ENCODE results near the gene KLF16.

The KLF16 gene

DNA sequence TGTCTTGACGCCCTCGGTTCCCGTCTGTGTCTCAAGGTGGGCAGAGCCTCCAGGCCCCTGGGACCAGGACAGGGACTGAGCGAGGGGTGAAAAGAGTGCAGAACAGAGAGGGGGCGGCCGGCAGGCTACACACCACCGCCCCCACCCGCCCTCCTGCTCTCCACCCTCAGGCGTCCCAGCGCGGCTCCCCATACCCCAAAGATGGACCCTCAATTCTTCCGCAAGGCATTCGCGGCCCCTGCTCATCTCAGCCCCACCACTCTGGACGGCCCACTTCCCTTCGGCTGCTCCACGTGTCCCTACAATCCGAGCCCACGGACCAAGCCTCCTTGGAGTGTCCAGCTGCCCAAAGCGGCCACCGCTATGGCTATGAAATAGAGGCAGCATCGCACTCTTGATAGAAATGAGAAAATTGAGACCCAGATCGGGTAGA lies 1.8 kb downstream of the KLF16 start:
- TF ChIP-seq EZH2 (IDR thresholded peaks at IDR 0.05; ENCODE audit: borderline replicate concordance, low read length), result no peak
- TF ChIP-seq, protein P1, sequence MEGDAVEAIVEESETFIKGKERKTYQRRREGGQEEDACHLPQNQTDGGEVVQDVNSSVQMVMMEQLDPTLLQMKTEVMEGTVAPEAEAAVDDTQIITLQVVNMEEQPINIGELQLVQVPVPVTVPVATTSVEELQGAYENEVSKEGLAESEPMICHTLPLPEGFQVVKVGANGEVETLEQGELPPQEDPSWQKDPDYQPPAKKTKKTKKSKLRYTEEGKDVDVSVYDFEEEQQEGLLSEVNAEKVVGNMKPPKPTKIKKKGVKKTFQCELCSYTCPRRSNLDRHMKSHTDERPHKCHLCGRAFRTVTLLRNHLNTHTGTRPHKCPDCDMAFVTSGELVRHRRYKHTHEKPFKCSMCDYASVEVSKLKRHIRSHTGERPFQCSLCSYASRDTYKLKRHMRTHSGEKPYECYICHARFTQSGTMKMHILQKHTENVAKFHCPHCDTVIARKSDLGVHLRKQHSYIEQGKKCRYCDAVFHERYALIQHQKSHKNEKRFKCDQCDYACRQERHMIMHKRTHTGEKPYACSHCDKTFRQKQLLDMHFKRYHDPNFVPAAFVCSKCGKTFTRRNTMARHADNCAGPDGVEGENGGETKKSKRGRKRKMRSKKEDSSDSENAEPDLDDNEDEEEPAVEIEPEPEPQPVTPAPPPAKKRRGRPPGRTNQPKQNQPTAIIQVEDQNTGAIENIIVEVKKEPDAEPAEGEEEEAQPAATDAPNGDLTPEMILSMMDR (IDR thresholded peaks at IDR 0.05; ENCODE audit: low read length), result no peak
- Histone ChIP-seq H3K9me2 (ENCODE audit: low read depth, low read length) (no peaks in the 10 kb centered on the region), H3K4me3 (ENCODE audit: low read depth, low read length, poor library complexity, severe bottlenecking) (peak overlapping the region; percentile 69), H3K27ac (ENCODE audit: low read depth, low read length, poor library complexity, severe bottlenecking) (no peak overlapping the region), H3F3A (ENCODE audit: insufficient read depth, low read length) (no peaks in the 10 kb centered on the region), H3K4me2 (ENCODE audit: low read length) (peak overlapping the region; percentile 77), H3K36me3 (ENCODE audit: insufficient read depth, low read length) (no peaks in the 10 kb centered on the region), H3K9ac (ENCODE audit: low read length) (peak overlapping the region; percentile 57), H3K9me3 (ENCODE audit: low read length) (no peaks in the 10 kb centered on the region), H3K79me2 (ENCODE audit: insufficient read depth, low read length) (peaks cover 6% of the 10 kb centered on the region), H2AFZ (ENCODE audit: low read length) (no peak overlapping the region), H3K4me1 (ENCODE audit: insufficient read depth, low read length, severe bottlenecking) (peaks cover 44% of the 10 kb centered on the region), H3K27me3 (ENCODE audit: insufficient read depth, low read length) (peaks cover 6% of the 10 kb centered on the region; the same call in 1 of the 2 replicates), H4K20me1 (ENCODE audit: insufficient read depth, low read length) (no peaks in the 10 kb centered on the region)

DNA sequence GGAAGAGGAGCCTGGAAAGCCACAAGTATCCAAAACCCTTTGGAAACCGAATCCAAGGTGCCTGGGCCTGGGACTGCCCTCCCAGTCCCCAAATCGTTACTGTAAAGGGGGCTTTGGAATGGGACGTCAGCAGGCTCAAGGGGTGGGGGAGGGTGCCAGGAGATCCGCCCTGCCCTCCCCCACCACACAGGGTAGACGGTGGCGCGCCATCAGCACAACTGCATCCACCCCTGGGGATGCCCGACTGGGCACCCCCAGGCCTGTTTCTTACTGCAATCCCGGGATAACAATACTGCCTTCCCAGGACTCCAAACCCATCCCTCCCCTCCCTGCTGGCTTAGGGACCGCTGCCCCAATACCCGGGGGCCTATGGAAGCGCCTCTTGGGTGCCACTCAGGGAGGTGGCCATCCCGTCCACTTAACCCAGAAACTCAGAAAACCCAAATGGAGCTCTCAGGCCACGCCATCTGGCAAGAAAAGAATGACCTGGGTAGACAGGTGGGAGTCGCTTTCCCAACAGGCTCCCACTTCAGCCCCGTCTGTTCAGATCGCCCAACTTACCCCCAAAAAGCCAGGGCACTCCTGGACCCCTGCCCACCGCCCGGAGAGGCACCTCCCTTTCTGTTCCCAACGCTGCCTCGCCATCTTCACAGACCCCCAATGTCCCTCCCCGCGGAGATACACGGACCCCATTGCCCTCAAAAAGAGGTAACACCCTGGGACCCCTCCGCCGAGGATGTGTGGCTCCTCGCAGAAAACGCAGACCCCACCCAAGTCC lies 2.4 kb downstream of the KLF16 start:
- H3K9me2 ChIP-seq (ENCODE audit: low read depth, low read length), result no peaks in the 10 kb centered on the region
- no peak overlapping the region for H2AFZ ChIP-seq (ENCODE audit: low read length)
- no peaks in the 10 kb centered on the region for H3K36me3 ChIP-seq (ENCODE audit: insufficient read depth, low read length)
- TF ChIP-seq, protein P1 (IDR thresholded peaks at IDR 0.05; ENCODE audit: low read length), result no peak
- no peak for TF ChIP-seq EZH2 (IDR thresholded peaks at IDR 0.05; ENCODE audit: borderline replicate concordance, low read length)
- peaks cover 50% of the 10 kb centered on the region for H3K4me1 ChIP-seq (ENCODE audit: insufficient read depth, low read length, severe bottlenecking)
- H3F3A ChIP-seq (ENCODE audit: insufficient read depth, low read length), result no peaks in the 10 kb centered on the region
- H3K9me3 ChIP-seq (ENCODE audit: low read length), result no peaks in the 10 kb centered on the region
- H3K79me2 ChIP-seq (ENCODE audit: insufficient read depth, low read length), result peaks cover 6% of the 10 kb centered on the region
- peak overlapping the region; percentile 77 for H3K4me2 ChIP-seq (ENCODE audit: low read length)
- no peaks in the 10 kb centered on the region for H4K20me1 ChIP-seq (ENCODE audit: insufficient read depth, low read length)
- H3K9ac ChIP-seq (ENCODE audit: low read length), result peak overlapping the region; percentile 57; the same call in 1 of the 2 replicates
- peak overlapping the region; percentile 69 for H3K4me3 ChIP-seq (ENCODE audit: low read depth, low read length, poor library complexity, severe bottlenecking)
- H3K27me3 ChIP-seq (ENCODE audit: insufficient read depth, low read length), result peaks cover 6% of the 10 kb centered on the region; the same call in 1 of the 2 replicates
- H3K27ac ChIP-seq (ENCODE audit: low read depth, low read length, poor library complexity, severe bottlenecking), result no peak overlapping the region

DNA sequence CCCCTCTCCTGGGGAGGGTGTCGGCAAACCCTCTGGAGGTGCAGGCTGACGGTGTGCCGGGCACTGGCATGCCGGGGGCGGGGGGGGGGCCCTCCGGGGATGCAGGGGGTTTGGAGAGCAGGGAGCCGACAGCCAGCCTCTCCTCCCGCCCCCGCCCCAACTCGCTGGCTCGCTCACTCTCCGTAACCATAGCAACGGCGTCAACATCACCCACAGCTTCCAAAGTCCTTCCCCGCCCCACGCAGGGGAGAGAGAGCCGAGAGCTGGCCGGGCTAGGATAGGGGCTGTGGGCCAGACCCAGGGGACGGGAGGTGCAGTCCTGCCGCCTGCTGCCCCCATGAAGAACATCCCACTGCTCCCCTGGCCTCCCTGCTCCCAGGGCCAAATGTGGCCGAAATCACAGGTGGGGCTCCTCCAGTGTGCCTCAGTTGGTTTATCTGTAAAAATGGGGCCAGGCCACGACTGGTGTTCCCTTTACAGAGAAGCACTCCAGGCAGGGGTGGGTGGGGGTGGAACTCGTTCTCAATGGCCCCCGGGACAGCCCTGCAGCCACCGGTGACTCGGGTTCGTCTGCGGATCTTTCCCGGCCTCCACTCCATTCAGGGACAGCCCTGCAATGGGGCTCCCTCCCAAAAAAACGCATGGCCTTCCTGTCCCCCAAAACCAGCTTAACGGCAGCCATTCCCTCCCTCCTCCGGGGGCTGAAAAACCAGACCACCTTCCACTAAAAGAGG lies 3.2 kb downstream of the KLF16 start:
- H3K27ac ChIP-seq (ENCODE audit: low read depth, low read length, poor library complexity, severe bottlenecking), result no peak overlapping the region
- H4K20me1 ChIP-seq (ENCODE audit: insufficient read depth, low read length), result no peaks in the 10 kb centered on the region
- H3K4me3 ChIP-seq (ENCODE audit: low read depth, low read length, poor library complexity, severe bottlenecking), result peak overlapping the region; percentile 69
- peaks cover 6% of the 10 kb centered on the region for H3K79me2 ChIP-seq (ENCODE audit: insufficient read depth, low read length)
- H3K4me1 ChIP-seq (ENCODE audit: insufficient read depth, low read length, severe bottlenecking), result peaks cover 58% of the 10 kb centered on the region
- H3F3A ChIP-seq (ENCODE audit: insufficient read depth, low read length), result no peaks in the 10 kb centered on the region
- no peaks in the 10 kb centered on the region for H3K36me3 ChIP-seq (ENCODE audit: insufficient read depth, low read length)
- H3K9me2 ChIP-seq (ENCODE audit: low read depth, low read length), result no peaks in the 10 kb centered on the region
- no peaks in the 10 kb centered on the region for H3K9me3 ChIP-seq (ENCODE audit: low read length)
- TF ChIP-seq, protein P1 (IDR thresholded peaks at IDR 0.05; ENCODE audit: low read length), result no peak
- no peak for TF ChIP-seq EZH2 (IDR thresholded peaks at IDR 0.05; ENCODE audit: borderline replicate concordance, low read length)
- peaks cover 6% of the 10 kb centered on the region; the same call in 1 of the 2 replicates for H3K27me3 ChIP-seq (ENCODE audit: insufficient read depth, low read length)
- H3K9ac ChIP-seq (ENCODE audit: low read length), result no peak overlapping the region; the same call in 1 of the 2 replicates
- peak overlapping the region; percentile 77 for H3K4me2 ChIP-seq (ENCODE audit: low read length)
- no peak overlapping the region for H2AFZ ChIP-seq (ENCODE audit: low read length)

Measured in OCI-LY1 (cell line).